HEK293T (cell line): ENCODE results near the gene MMP11.

Experiments
- ARNT ChIP-seq: fragments of 450-650 bp; IDR thresholded peaks from 2 replicates; pipeline ENCODE4 v1.6.1; 2017; ENCODE audit warnings: mild to moderate bottlenecking
- BHLHE40 ChIP-seq: fragments of 450-650 bp; IDR thresholded peaks from 2 replicates; pipeline ENCODE4 v1.6.1; 2016; ENCODE audit warnings: mild to moderate bottlenecking, moderate library complexity, borderline replicate concordance
- CTBP1 ChIP-seq: fragments of 450-650 bp; IDR thresholded peaks from 2 replicates; pipeline ENCODE4 v1.6.1; 2016; ENCODE audit warnings: borderline replicate concordance
- ELF4 ChIP-seq: fragments of 450-650 bp; IDR thresholded peaks from 2 replicates; pipeline ENCODE4 v1.6.1; 2017; ENCODE audit warnings: antibody characterized with exemption
- FOXA1 ChIP-seq: fragments of 450-650 bp; IDR thresholded peaks from 2 replicates; pipeline ENCODE4 v1.6.1; 2016; ENCODE audit warnings: mild to moderate bottlenecking
- FOXK2 ChIP-seq: fragments of 450-650 bp; IDR thresholded peaks from 2 replicates; pipeline ENCODE4 v1.6.1; 2016; ENCODE audit warnings: mild to moderate bottlenecking
- FOXM1 ChIP-seq: fragments of 450-650 bp; IDR thresholded peaks from 2 replicates; pipeline ENCODE4 v1.6.1; 2017; ENCODE audit warnings: mild to moderate bottlenecking, borderline replicate concordance
- HDGF ChIP-seq: fragments of 450-650 bp; IDR thresholded peaks from 2 replicates; pipeline ENCODE4 v1.6.1; 2017; ENCODE audit warnings: antibody characterized with exemption, borderline replicate concordance
- L3MBTL2 ChIP-seq: fragments of 450-650 bp; conservative IDR thresholded peaks from 2 replicates; pipeline ENCODE4 v1.6.1; 2016; ENCODE audit warnings: mild to moderate bottlenecking
- NFRKB ChIP-seq: fragments of 450-650 bp; IDR thresholded peaks from 2 replicates; pipeline ENCODE4 v1.6.1; 2016; ENCODE audit warnings: mild to moderate bottlenecking, moderate library complexity
- SP1 ChIP-seq: fragments of 450-650 bp; IDR thresholded peaks from 2 replicates; pipeline ENCODE4 v1.6.1; 2017
- SUZ12 ChIP-seq: fragments of 450-650 bp; IDR thresholded peaks from 2 replicates; pipeline ENCODE4 v1.6.1; 2016; ENCODE audit warnings: mild to moderate bottlenecking

DNA sequence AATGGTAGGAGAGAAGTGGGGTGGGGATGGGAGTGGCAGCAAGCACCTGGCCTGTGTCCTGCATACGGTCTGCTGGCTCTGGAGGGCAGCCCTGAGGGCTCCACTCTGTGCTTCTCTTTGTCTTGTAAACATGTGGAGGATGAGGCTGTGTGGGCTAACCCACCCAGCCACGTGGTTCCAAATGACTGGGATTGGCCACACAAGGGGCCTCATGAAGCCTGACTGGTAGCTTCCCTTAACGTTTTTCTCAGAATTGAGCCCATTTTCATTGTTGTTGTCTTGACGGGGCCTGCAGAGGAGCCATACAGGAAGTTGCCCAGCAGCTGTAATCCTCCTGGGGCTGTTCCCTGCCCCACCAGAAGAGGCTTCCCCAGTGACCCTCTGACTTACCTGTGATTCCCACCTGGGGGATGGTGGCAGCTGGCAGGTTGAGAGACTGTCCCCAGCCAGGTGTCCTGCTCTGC, 48.1 kb downstream of the MMP11 start:
- TF ChIP-seq FOXA1 = no peak
- no peak for TF ChIP-seq L3MBTL2
- TF ChIP-seq ARNT = no peak
- no peak for TF ChIP-seq SP1
- no peak for TF ChIP-seq FOXK2
- TF ChIP-seq ELF4 = no peak
- TF ChIP-seq CTBP1 = no peak
- no peak for TF ChIP-seq NFRKB
- no peak for TF ChIP-seq SUZ12
- no peak for TF ChIP-seq BHLHE40
- no peak for TF ChIP-seq FOXM1
- no peak for TF ChIP-seq HDGF
